Hematopoietic multipotent progenitor cell treated with erythropoietin and hydrocortisone succinate and interleukin-3 and kit ligand, for 17 days (in vitro differentiated cells): Measurements from ENCODE around the gene CA4.
"Not testable (repeated sequence)": the region's sequence is repeated elsewhere in the genome, so short reads cannot be mapped to it uniquely, and the experiment has no call there.

Experiments
- DNase-seq: peaks from one replicate; pipeline ENCODE4 v3.0.0-alpha.2; 2015; ENCODE audit warnings: low spot score

CA4 gene

DNA sequence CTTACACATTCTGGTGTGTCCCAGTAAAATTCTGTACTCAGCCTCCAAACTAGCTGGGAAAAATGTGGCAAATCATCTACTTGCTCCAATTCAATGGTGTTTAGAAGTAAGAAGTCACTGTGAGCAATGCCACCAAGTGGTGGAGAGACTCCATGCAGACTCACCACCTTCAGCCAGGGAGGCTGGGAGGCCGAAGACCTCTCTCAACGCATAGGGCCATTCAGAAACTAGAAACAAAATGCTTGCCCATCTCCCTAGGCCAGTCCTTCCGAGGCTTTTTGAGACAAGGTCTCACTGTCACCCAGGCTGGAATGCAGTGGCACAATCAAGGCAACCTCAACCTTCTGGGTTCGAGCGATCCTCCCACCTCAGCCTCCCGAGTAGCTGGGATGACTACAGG lies 25.0 kb downstream of the CA4 start:
- DNase-seq: not testable (repeated sequence)

DNA sequence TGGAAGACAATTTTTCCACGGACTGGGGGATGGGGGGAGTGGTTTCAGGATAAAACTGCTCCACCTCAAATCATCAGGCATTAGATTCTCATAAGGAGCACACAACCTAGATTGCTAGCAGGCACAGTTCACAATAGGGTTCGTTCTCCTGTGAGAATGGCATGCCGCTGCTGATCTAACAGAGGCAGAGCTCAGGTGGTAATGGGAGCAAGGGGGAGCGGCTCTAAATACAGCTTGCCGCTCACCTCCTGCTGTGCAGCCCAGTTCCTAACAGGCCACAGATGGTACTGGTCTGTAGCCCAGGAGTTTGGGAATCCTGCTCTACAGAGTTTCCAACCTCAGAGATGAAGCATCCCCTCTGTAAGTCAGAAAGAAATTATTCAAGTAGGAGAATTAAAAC lies 27.0 kb downstream of the CA4 start:
- DNase-seq: not testable (repeated sequence)

DNA sequence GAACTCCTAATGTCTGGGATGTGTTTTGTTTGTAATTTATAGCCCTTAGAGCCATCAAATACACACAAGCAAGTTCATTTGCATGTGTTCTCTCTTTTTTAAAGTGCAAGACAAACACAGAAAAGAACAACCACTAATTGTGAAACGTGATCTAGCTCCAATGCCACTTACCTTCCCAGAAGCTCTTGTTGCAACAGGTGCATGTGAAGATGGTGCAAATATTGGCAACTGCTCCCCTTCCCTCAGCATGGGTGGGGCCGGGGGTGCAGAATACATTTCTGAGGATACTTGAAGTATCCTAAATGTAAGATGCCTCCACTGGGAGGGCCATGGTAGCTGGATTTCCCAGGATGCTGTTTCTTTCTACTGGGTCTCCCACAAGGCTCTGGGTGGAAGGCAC lies 28.4 kb downstream of the CA4 start:
- not testable (repeated sequence) for DNase-seq

DNA sequence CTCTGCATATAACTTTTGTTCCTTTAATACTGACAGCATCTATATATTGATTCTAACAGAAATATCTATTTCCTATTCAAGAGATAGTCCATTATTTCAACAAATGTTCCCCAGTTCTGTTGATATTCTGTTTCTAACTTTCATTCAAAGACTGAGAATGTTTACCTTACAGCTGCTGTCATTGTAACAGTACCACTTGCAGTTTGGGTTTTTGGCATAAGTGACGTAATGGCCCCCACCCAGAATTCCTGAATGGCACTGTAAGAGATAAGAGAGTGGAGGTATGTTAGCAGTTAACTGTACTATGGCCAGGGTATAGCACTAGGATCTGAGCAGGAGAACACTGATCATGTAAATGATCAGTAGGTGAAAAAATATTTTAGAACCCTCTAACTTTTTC lies 30.6 kb downstream of the CA4 start:
- DNase-seq: not testable (repeated sequence)

DNA sequence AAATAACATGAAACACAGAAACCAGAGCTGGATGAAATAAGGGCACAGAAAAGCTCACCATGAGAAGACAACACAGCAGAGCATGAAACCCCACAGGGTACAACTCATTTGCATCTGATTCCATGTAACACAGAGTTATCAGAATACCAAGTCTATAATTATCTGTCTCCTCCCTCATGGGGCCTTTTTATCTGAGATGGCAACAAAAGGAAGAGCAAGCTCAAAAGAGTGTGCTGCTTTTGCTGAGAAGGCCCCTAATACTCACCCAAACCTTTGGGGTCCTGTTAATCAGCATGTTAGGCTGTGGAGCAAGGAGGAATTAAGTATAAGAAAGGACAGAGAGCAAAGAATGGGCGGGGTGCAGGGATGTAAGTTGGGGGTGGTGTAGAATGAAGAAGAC lies 36.6 kb downstream of the CA4 start:
- DNase-seq: not testable (repeated sequence)

DNA sequence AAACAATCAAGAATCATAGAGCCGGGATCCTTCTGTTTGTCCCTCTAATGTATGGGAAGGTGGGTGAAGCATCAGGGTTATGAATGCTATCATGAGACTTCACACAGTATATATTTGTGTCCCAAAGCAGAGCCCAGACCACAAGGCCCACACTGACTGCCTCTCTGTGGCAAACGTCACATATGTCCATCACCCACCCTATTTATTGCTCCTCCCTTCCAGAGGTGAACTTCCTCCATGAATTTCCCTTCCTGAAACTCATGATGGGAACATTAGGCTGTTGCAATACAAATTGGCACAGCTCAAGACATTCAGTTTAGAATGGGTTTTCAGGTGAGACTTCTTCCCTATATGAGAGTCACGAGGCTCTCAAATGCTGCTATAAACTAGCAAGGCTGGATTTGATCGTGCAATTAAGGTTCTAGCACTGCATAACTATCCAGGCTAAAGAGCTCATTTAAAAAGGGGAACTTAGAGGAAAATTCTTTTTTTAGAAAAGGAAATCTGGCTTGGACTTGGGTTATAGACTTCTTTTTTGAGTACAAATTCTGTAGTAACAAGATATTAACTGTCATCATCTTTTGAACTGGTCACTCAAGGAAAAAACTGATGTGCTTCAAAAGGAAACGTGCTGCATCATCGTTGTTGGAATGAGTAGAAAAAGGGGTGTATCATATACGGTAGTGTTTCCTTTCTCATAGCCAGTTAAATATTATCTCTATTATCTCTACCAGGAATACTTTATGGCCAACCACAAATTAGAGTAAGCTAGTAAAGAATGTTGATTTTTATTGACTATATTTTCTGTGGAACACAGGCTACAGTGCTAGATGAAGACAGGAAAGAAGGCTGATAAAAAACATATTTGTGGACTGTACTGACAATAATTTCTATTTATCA lies 37.3 kb downstream of the CA4 start:
- peak; percentile 65 for DNase-seq

DNA sequence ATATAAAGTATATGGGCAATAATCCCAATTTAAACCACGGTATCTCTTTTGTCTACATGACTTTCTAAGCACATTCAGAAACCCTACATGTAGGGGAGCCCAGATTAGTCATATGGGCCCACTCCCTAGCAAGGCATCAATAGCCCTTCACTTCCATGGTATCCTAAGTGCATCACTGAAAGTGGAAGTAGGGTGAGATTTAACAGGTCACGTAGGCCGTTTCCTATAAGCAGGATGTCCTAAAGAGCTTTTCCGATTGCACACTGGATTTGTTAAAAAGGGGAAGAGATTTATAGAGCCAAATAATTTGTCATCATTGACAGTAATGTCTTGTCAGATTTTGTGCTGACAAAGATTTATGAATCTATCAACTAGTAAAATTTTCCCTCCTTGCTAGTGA lies 39.0 kb downstream of the CA4 start:
- DNase-seq: no peak

DNA sequence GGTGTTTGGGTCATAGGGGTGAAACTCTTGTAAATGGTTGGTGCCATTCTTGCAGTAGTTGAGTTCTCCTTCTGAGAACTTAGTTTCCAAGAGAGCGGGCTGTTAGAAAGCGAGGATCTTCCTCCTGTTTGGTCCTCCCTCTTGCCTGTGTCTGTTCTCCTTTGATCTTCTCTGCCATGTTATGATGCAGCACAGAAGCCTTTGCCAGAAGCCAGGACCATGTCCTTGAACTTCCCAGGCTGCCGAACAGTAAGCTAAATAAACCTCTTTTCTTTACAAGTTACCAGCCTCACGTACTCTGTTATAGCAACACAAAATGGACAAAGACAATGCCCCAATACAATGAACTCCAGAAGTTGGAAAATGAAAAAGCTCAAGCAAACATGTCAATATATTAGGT lies 40.3 kb downstream of the CA4 start:
- not testable (repeated sequence) for DNase-seq

DNA sequence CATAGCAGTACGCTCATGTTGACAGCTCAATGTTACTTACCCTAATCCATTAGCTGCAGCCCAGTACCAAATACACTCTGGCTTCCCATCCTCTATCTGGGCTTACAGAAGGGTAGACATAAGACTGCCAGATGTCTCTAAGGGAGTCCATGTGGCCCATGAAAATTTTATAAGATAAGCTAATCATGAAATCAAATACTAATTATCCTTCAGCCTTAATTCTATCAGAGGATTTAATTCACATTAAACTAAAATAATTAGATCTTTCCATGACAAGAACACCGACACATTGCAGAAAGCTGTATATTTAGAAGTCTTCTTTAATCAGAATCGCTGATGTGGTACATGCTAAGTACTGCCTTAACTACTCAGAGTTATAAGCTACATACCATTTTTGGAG lies 43.3 kb downstream of the CA4 start:
- DNase-seq: not testable (repeated sequence)

DNA sequence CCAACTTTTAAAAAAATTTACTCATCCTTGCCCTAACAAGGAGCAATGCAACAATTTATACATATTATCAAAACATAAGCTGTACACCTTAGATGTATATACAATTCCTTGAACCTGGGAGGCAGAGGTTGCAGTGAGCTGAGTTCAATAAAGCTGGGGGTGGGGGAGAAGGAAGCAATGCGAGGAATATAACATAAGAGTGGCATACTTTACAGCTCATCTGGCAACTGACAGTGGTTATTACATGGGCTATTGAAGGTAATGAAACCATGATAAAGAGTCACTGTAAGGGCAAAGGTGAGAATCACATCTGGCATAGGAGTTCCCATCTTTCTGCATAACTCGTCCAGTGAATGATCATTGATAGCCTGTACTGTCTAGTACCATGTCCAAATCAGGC lies 43.7 kb downstream of the CA4 start:
- DNase-seq: no peak

DNA sequence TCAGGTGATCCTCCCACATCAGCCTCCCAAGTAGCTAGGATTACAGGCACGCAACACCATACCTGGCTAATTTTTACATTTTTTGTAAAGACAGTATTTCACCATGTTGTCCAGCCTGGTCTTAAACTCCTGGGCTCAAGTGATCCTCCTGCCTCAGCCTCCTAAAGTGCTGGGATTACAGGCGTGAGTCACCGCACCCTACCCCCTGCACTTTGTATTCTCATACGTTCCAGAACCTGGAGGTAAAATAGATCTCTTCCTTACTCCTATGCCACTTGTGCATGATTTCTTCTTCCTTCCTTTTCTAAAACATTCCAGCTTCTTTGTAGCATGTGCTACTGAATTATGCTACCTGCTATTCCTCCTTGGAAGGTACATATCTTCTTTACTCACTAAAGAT lies 44.4 kb downstream of the CA4 start:
- DNase-seq: not testable (repeated sequence)

DNA sequence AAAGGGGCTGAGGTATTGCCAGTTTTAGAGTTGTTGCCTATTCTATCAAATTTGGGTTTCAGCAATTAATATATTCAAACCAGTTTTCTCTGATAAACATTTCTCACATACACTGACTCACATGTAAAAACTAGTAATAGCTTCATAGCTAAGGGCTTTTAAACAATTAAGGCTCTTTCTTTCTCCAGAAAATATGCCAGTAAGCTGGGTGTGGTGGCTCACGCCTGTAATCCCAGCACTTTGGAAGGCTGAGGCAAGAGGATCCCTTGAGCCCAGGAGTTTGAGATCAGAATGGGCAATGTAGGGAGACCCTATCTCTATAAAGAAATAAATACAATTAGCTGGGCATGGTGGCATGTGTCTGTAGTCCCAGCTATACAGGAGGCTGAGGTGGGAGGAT lies 48.9 kb downstream of the CA4 start:
- not testable (repeated sequence) for DNase-seq

DNA sequence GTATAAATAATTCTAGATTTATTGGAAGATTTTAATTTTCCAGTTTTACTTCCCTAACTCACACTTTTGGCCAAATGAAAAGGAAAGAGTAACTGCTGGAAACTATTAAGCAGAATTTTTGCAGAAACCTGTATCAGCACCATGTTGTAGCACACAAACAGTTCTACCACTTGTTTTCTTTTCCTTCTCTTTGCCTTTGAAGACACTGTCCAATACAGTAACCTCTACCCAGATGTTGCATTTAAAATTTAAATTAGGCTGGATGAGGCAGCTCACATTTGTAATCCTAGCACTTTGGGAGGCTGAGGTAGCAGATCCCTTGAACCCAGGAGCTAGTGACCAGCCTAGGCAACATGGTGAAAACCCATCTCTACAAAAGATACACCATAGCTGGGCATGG lies 56.0 kb downstream of the CA4 start:
- DNase-seq: not testable (repeated sequence)

DNA sequence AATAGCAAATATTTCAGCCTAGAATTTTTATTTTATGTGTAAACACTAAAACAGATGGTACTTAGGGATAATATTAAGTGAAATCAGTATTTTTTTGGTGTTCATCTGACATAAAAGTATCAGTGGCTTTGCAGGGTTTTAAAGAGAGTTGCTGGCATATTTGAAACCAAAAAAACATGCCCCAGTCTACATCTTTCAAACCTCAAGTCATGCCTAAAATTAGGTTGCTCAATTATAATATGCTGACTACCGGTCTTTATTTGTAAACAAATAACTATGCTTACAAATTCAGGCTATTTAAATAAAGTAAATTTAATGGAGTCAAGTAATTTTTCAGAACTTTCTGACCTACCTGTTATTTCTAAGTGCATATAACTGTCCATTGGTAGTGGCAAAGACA lies 58.5 kb downstream of the CA4 start:
- DNase-seq: not testable (repeated sequence)
